ENCODE data around the gene MYOZ2. TPM values are rescaled to one million over a fixed set of nuclear protein-coding genes. Genes with fewer than 3 reads are reported as not detected.

MYOZ2 gene
- total RNA-seq (2022; extraction: Qiagen RNA extraction; ENCODE audit: low read depth), result not detected in 5 replicates

GRCh38 chr4:119135721-119136121, at the start of gene MYOZ2:
TSS of gene MYOZ2 (plus strand) at chr4:119135832. CDS start at chr4:119136526, 694 bp downstream.

GRCh38 chr4:119212234-119212963, 76.8 kb downstream of the MYOZ2 start, which contains the start of gene USP53:
TSS of gene USP53 (plus strand) at chr4:119212713. CDS start at chr4:119239760, 27,047 bp downstream.

Other genes starting within 250 kb of the MYOZ2 start
- gene SYNPO2, start 247.0 kb upstream of the MYOZ2 start, total RNA-seq (2022; extraction: Qiagen RNA extraction; ENCODE audit: low read depth), result 1.1 to 1.8 TPM (median 1.5 TPM) in 5 replicates
- gene USP53, start 76.9 kb downstream of the MYOZ2 start, total RNA-seq (2022; extraction: Qiagen RNA extraction; ENCODE audit: low read depth), result 6.0 to 12.7 TPM (median 9.2 TPM) in 5 replicates
- gene FABP2, start 186.3 kb downstream of the MYOZ2 start, total RNA-seq (2022; extraction: Qiagen RNA extraction; ENCODE audit: low read depth), result not detected in 5 replicates